ENCODE data around the gene SRGAP2C.
"Not testable (repeated sequence)": the region's sequence is repeated elsewhere in the genome, so short reads cannot be mapped to it uniquely, and the experiment has no call there.

The SRGAP2C gene

DNA sequence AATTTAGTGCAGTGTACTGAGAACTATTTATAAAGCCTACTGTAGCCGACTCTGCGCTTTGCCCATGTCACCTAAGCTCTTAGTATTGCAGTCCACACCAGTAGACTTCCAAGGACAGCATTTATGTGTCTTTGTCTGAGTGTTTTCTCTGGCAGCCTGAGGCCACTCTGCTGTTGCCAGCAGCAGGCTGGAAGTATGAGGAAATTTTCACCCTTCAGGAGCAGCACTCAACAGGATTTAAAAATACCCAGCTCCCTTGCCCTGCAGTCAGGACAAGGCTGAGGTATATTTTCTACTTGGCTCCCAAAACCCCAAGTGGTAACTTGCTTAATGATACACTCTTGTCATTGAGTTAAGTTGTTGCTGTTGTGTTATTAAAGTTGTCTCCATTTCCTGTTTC, 230.1 kb downstream of the SRGAP2C start:
- DNase-seq (ENCODE audit: low read depth in 4 of 4, low spot score in 1 of 4) = no peak

DNA sequence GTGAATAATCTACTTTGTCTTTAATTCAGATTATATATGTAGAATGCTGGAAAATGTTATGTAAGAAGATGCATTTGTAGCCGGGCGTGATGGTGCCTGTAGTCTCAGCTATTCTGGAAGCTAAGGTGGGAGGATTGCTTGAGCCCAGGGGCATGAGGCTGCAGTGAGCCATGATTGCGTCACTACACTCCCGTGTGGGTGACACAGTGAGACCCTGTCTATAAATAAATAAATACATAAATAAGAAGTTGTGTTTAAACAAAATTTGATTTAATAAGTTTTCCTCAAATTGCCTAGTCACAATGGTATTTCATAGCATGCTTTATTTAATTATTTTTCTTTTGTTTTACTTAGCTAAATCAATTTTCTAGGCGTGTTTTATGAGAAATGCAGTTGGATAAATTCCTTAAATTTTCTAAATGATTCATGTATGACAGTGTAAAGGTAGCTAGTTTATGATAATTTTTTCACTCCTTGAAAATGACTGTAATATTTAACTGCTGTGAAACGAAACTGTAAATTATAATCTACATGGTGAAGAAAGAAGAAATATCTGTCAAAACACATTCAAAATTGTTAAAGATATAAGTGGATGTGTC, 232.6 kb downstream of the SRGAP2C start:
- DNase-seq (ENCODE audit: low read depth in 4 of 4, low spot score in 1 of 4) = no peak

DNA sequence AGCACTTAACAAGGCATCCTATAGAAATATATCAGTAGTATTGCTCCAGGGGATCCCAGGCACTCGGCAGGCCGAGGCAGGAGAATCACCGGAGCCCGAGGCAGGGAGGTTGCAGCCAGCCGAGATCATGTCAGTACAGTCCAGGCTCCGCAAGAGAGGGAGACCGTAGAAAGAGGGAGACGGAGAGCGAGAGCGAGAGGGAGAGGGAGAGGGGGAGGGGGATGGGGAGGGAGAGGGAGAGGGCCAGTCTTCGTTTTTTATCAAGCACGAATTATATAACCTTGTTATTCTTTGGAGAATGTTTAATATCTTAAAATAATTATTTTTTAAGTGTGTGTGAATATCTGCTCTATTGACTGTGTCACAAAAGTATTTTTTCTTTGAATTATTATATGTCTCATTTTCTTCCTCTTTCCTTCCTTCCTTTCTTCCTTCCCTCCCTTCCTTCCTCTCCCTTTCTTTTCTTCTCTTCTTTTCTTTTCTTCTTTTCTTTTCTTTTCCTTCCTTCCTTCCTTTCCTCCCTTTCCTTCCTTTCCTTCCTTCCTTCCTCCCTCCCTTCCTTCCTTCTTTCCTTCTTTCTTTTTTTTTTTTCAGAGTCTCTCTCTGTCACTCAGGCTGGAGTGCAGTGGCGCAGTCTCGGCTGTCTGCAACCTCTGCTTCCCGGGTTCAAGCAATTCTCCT, 233.7 kb downstream of the SRGAP2C start:
- DNase-seq (ENCODE audit: low read depth in 4 of 4, low spot score in 1 of 4) = no peak

DNA sequence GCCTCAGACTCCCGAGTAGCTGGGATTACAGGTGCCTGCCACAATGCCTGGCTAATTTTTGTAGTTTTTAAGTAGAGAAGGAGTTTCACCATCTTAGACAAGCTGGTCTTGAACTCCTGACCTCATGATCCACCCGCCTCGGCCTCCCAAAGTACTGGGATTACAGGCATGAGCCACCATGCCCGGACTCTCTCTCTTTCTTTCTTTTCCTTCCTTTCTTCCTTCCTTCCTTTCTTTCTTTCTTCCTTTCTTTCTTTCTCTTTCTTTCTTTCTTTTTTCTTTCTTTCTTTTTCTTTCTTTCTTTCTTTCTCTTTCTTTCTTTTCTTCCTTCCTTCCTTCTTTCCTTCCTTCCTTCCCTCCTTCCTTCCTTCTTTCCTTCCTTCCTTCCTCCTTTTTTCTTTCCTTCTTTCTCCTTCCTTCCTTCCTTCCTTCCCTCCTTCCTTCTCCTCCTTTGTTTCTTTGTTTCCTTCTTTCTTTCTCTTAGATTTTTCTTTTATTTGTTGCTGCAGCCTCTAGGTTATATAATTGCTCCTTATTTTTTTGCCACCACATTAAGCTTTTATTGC, 234.4 kb downstream of the SRGAP2C start:
- DNase-seq (ENCODE audit: low read depth in 4 of 4, low spot score in 1 of 4) = not testable (repeated sequence)

DNA sequence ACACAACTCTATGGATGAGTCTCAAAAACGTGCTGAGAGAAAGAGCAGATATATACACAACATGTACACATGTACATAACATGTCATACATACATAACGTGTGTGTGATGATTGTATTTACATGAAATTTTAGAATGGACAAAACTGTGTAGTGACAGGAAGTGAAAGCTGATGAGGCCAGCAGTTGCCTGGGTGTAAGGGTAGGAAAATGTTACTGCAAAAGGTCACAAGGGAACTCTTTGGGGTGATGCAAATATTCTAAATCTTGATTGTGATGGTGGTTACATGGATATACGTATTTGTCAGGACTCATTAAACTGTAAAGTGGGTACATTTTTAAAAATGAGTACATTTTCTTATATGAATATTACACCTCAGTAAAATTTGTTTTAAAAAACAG, 236.7 kb downstream of the SRGAP2C start:
- not testable (repeated sequence) for DNase-seq (ENCODE audit: low read depth in 4 of 4, low spot score in 1 of 4)

DNA sequence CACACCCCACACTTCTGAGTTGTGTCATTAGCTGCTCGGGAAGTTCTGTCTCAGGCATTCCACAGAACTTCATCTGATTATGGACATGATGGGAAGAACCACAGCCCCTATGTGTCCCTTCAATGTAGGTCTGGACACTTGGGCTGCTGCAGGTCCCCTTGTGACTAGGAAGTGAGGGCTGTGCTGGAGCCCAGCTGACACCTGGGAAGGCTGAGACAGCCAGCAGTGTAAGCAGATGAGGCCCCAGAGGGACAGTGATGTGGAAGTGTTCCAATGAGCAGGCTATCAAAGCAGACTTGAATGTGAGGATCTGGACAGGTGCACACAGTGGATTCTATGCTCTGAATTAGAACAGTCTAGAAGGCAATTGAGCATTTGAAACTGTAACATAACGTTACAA, 239.2 kb downstream of the SRGAP2C start:
- not testable (repeated sequence) for DNase-seq (ENCODE audit: low read depth in 4 of 4, low spot score in 1 of 4)

DNA sequence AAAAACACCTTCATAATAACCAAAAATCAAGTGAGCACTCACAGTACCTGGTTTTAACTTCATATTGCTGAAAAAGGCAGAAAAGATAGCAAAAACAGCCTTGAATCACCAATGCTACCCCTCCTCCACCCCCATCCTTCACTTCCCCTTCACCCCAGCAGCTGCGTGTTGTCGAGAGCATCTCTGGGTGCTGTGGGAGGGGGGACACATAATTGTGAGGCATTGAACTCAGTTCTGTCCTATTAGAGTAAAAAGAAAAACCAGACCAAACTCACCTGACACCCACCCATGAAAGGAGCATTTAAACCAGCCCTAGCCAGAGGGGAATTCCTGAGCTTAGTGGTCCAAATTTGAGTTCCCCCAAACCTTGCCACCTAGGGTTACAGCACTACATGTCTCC, 248.7 kb downstream of the SRGAP2C start:
- not testable (repeated sequence) for DNase-seq (ENCODE audit: low read depth in 4 of 4, low spot score in 1 of 4)

DNA sequence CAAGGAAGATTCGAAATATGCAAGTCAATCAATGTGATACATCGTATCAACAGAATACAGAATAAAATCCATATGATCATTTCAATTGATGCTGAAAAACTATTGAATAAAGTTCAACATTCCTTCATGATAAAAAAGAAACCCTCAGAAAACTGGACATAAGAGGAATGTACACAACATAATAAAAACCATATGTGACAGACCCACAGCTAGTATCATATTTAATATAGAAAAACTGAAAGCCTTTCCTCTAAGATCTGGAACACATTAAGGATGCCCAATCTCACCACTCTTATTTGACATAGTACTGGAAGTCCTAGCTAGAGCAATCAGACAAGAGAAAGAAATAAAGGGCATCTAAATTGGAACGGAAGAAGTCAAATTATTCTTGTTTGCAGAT, 254.1 kb downstream of the SRGAP2C start:
- DNase-seq (ENCODE audit: low read depth in 4 of 4, low spot score in 1 of 4) = not testable (repeated sequence)

DNA sequence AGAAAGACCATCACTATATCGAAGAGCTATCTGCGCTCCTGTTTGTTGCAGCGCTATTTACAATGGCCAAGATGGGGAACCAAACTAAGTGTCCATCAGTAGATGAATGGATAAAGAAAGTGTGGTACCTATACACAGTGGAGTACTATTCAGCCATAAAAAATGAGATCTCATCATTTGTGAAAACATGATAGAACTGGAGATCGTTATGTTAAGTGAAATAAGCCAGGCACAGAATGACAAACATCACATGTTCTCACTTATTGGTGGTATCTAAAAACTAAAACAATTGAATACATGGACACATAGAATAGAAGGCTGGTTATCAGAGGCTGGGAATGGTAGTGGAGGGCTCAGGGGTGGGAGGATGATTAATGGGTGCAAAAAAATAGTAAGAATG, 256.2 kb downstream of the SRGAP2C start:
- no peak for DNase-seq (ENCODE audit: low read depth in 4 of 4, low spot score in 1 of 4)

Data from stimulated activated CD4-positive, alpha-beta T cell treated with anti-CD3 and anti-CD28 coated beads, Interleukin-1b, Interleukin-23, amount 100 ng/mL, for 24 hours (primary cell).